Ascending aorta (tissue), 2 donors: Measurements from ENCODE around the gene VGF. TPM values are rescaled to one million over a fixed set of nuclear protein-coding genes. Genes with fewer than 3 reads are reported as not detected.
"Not testable (repeated sequence)": the region's sequence is repeated elsewhere in the genome, so short reads cannot be mapped to it uniquely, and the experiment has no call there.

Source experiments
- DNase-seq, 2 donors: peaks; one replicate each; pipeline ENCODE4 v3.0.0-alpha.2; 2019; ENCODE audit warnings: low spot score in 2 of 2
- H3K27ac ChIP-seq, 2 donors: fragments of 200-600 bp; sonication (generic); one replicate each; pipeline ENCODE4 v1.5.1; 2016 to 2017; ENCODE audit warnings: mild to moderate bottlenecking in 1 of 2
- H3K27me3 ChIP-seq: fragments of 200-600 bp; sonication (generic); one replicate; pipeline ENCODE4 v1.5.1; 2017
- H3K36me3 ChIP-seq, 2 donors: fragments of 200-600 bp; sonication (generic); one replicate each; pipeline ENCODE4 v1.5.1; 2016
- H3K4me1 ChIP-seq, 2 donors: fragments of 200-600 bp; sonication (generic); one replicate each; pipeline ENCODE4 v1.5.1; 2016 to 2017; ENCODE audit warnings: mild to moderate bottlenecking in 1 of 2
- H3K4me3 ChIP-seq, 2 donors: fragments of 200-600 bp; sonication (generic); one replicate each; pipeline ENCODE4 v1.5.1; 2016 to 2017; ENCODE audit warnings: mild to moderate bottlenecking in 1 of 2
- H3K9me3 ChIP-seq, 2 donors: fragments of 200-600 bp; sonication (generic); one replicate each; pipeline ENCODE4 v1.5.1; 2016
- intact Hi-C: fragments of 100-400 bp; cut with DNase I; formaldehyde crosslinking; loops from one replicate; pipeline ENCODE4 v1.15.1; 2023
- total RNA-seq: library from RNA; depleted of rRNA; stranded (reverse); fragments of >200 nt; gene quantifications from one replicate; pipeline ENCODE4 v1.1.0, GENCODE V29; 2016
- TF ChIP-seq, protein P1 (sequence below), 3 experiments: fragments of 200-600 bp in 2 of 3; fragments of 450-650 bp in 1 of 3; sonication (generic) in 2 of 3; IDR thresholded peaks; one replicate each; pipeline ENCODE4 v1.5.1; 2016 to 2019; ENCODE audit warnings: antibody characterized with exemption in 3 of 3, mild to moderate bottlenecking in 1 of 3, moderate library complexity in 1 of 3

The VGF gene
- total RNA-seq, 1 donor from 2014 or later = not detected

DNA sequence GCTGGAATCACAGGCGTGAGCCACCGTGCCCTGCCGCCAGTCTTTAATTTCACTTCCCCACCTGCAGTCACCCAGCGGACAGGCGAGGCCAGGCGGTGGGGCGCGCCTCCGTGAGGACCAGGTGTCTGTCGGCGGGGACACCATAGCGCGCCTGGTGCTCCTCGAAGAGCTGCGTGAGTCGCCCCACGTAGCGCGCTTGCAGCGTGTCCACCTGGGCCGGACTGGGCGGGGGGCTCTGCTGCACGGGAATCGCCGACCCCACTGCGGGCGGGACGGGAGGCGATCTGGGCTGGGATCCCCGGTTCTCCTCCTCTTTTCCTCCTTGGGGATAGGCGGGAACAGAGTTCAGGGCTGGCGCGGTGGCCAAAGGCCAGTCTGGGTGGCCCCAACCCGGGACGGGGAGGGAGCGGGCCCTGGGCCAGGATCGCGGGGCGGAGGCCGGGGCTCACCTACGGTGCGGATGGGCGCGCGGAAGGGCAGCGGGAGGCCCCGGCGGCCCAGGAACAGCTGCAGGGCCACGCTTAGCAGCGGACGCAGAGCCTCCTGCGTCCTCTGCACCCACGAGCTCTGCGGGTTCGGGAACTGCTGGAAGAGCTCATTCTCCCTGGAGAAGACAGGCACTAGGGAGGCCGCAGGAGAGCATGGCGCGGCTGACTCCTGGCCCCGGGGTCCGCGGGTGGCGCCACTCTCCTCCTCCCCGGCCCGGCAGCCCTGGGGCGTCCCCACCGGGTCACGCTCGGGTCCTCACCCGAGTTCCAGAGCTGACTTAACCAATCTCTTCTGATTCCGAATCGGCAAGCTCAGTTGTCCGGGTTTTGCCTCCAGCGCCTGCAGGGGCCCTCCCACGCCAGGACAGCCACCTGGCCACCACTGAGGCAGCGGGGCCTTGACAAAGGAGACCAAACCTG, 36.6 kb upstream of the VGF start:
- Histone ChIP-seq H3K27ac (no peak overlapping the region), H3K4me3 (peak overlapping the region in 1 of 2 donors; percentile 10), H3K36me3 (peaks cover 0 to 8% of the 10 kb centered on the region in 2 donors), H3K4me1 (peaks cover 2 to 5% of the 10 kb centered on the region in 2 donors), H3K27me3 (peaks cover 8% of the 10 kb centered on the region), H3K9me3 (no peaks in the 10 kb centered on the region)
- TF ChIP-seq, protein P1, sequence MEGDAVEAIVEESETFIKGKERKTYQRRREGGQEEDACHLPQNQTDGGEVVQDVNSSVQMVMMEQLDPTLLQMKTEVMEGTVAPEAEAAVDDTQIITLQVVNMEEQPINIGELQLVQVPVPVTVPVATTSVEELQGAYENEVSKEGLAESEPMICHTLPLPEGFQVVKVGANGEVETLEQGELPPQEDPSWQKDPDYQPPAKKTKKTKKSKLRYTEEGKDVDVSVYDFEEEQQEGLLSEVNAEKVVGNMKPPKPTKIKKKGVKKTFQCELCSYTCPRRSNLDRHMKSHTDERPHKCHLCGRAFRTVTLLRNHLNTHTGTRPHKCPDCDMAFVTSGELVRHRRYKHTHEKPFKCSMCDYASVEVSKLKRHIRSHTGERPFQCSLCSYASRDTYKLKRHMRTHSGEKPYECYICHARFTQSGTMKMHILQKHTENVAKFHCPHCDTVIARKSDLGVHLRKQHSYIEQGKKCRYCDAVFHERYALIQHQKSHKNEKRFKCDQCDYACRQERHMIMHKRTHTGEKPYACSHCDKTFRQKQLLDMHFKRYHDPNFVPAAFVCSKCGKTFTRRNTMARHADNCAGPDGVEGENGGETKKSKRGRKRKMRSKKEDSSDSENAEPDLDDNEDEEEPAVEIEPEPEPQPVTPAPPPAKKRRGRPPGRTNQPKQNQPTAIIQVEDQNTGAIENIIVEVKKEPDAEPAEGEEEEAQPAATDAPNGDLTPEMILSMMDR (IDR thresholded peaks at IDR 0.05) = no peak
- DNase-seq = no peak
- intact Hi-C loops = no loop called here

DNA sequence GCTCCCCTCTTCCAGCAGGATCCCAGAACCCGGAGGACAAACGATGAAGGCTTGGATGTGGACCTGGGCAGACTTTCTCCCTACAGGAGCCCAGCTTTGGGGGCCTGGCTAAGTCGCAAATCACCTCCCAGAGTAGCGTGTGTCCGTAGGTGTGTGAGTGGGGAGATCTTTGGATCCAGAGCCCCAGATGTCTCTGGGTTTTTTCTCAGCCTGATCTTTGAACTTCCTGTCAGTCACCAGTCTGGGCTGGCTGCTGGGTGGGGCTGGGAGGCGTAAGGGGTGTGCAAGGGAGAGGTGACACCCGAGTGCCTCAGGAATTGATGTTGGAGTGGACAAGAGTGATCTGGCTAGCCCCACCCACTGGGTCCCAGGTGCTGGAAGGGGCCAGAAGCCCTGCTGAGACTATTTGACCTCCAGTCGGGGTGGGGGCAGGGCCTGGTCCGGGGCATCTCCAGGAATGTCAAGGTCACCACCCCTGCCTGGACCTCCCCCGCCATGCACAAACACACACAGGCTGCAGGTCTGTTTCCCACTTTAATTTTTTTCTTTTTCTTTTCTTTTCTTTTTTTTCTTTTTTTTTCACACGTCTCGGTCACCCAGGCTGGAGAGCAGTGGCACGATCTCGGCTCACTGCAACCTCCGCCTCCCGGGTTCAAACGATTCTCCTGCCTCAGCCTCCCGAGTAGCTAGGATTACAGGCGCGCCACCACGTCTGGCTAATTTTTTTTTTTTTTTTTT, 35.7 kb upstream of the VGF start, which contains the start of gene MOGAT3:
TSS of gene MOGAT3 (minus strand) at position 175 of the 738 bp plus-strand sequence. CDS start 182 bp downstream, outside the sequence.
- peak within 1 kb of the TSS in 1 of 2 donors; percentile 10 for H3K4me3 ChIP-seq
- intact Hi-C loops = no loop called here
- TF ChIP-seq, protein P1 (IDR thresholded peaks at IDR 0.05) = no peak
- peaks cover 8% of the 10 kb centered on the region for H3K27me3 ChIP-seq
- DNase-seq = no peak
- no peaks in the 10 kb centered on the region for H3K36me3 ChIP-seq
- H3K4me1 ChIP-seq = peaks cover 2 to 5% of the 10 kb centered on the region in 2 donors
- no peak within 1 kb of the TSS for H3K27ac ChIP-seq
- H3K9me3 ChIP-seq = no peaks in the 10 kb centered on the region

DNA sequence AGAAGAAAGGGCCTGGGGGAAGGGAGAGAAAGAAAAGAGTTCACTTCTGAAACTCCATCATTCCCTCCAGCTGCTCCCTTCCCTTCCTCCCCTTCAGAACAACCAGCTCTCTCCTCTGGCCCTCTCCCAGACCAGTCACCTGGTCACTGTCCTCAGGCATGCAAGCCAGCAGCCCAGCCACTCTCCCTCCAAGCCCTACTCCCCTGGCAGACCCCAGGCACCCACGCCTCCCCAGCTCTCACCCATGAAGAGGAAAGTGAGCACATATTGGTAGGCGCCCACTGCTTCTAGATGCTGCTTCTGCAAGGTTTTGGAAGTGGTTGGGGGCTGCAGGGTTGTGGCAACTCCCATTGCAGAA, 35.1 kb upstream of the VGF start:
- Histone ChIP-seq H3K9me3 (no peaks in the 10 kb centered on the region), H3K27me3 (peaks cover 8% of the 10 kb centered on the region), H3K36me3 (no peaks in the 10 kb centered on the region), H3K4me1 (peaks cover 2 to 5% of the 10 kb centered on the region in 2 donors), H3K4me3 (no peak overlapping the region), H3K27ac (no peak overlapping the region)
- intact Hi-C loops = no loop called here
- DNase-seq = no peak
- TF ChIP-seq, protein P1 (IDR thresholded peaks at IDR 0.05) = no peak

DNA sequence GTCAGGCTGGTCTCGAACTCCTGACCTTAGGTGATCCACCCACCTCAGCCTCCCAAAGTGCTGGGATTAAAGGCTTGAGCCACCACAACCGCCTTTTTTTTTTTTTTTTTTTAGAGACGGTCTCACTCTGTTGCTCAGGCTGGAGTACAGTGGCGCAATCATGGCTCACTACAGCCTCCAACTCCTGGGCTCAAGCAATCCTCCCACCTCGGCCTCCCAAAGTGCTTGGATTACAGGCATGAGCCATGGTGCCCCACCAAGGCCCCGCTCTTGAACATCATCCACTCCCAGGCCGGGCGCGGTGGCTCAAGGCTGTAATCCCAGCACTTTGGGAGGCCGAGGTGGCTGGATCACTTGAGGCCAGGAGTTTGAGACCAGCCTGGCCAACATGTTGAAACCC, 34.2 kb upstream of the VGF start:
- DNase-seq, H3K4me3 ChIP-seq, H3K4me1 ChIP-seq, H3K9me3 ChIP-seq, H3K27ac ChIP-seq, H3K27me3 ChIP-seq, intact Hi-C loops, H3K36me3 ChIP-seq: not testable (repeated sequence)

DNA sequence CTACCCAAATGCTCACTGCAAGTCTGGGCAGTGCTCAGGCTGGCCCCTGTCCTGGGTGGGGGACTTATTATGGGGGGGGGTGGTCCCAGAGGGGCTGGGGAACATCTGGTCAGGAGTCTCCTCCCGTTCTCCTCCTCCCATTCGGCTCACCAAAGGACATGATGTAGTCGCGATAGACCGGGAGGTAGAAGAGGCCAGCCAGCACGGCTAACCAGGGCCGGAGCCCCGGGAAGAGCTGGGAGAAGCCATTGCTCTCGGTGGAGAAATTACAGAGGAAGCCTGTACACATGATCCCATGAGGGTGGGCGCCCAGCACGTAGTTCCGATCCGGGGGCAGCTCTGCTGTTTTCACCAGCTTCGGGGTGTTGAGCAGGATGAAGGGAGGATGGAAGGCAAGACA, 33.1 kb upstream of the VGF start:
- H3K9me3 ChIP-seq = no peaks in the 10 kb centered on the region
- no peaks in the 10 kb centered on the region for H3K36me3 ChIP-seq
- H3K27ac ChIP-seq = no peak overlapping the region
- TF ChIP-seq, protein P1 (IDR thresholded peaks at IDR 0.05) = no peak
- no peak overlapping the region for H3K4me3 ChIP-seq
- H3K27me3 ChIP-seq = peaks cover 8% of the 10 kb centered on the region
- DNase-seq = no peak
- intact Hi-C loops = no loop called here
- H3K4me1 ChIP-seq = peaks cover 2 to 5% of the 10 kb centered on the region in 2 donors

DNA sequence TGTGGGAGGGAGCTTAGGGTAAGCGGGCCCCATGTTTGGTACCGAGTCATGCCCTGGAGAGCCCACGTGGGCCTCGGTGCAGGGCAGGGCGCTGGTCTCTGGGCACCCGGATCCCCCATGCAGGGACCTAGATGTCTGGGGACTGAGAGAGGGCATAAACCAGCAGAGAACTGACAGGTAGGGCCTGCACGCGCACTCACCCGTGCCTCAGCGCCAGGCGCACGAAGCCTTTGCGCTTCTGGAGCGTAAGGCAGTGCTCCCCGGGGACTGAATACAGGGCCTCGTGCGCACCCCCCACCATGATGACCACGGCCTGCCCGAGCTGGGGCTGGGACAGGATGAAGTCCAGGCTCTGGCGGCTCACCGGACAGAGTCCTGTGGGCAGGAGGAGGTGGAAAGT, 32.6 kb upstream of the VGF start:
- Histone ChIP-seq H3K36me3 (no peaks in the 10 kb centered on the region), H3K9me3 (no peaks in the 10 kb centered on the region), H3K27ac (no peak overlapping the region), H3K4me1 (peaks cover 2 to 5% of the 10 kb centered on the region in 2 donors), H3K4me3 (no peak overlapping the region), H3K27me3 (peaks cover 3% of the 10 kb centered on the region)
- DNase-seq = no peak
- intact Hi-C loops = no loop called here
- TF ChIP-seq, protein P1 (IDR thresholded peaks at IDR 0.05) = no peak
